HG02610 (cell line): ENCODE results near the gene SERPINB12.

Experiments
- ATAC-seq: cut with Tn5 transposase; IDR thresholded peaks from one replicate; pipeline ENCODE4 v1.9.1; 2021; ENCODE audit warnings: mild to moderate bottlenecking, moderate library complexity; ENCODE audit not compliant: unreplicated experiment

The SERPINB12 gene

GRCh38 chr18:63545000-63545399 is 2.8 kb downstream of the SERPINB12 start:
- ATAC-seq = no peak

- no peak for ATAC-seq
These were observed 7.9 kb downstream of the SERPINB12 start for GRCh38 chr18:63550068-63550467.

- no peak for ATAC-seq
These were observed 9.6 kb downstream of the SERPINB12 start for GRCh38 chr18:63551769-63552168.

GRCh38 chr18:63552581-63552980 is 10.4 kb downstream of the SERPINB12 start:
- no peak for ATAC-seq

DNA sequence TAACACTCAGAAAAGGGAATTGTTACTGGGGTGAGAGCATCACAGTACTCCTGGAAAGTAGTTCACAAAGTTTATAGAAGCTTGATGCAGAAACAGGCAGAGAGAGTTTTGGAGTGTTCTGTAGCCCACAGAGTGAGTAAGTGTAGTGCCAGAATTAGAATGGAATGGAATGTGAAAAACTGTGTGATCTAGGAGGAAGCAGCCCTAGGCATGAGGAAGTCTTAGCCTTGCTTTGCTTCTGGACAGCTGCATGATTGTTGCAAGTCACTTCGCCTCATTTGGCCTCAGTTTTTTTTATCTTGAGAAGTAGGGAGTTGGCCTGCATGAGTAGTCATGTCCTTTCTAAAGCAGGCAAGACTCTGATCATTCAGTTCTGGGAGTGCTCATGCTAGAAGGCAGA is 10.9 kb downstream of the SERPINB12 start:
- ATAC-seq = no peak

- no peak for ATAC-seq
These were observed 17.7 kb downstream of the SERPINB12 start for GRCh38 chr18:63559567-63560491.

- ATAC-seq = peak; percentile 59
These were observed 20.1 kb downstream of the SERPINB12 start for GRCh38 chr18:63562284-63562683.

- no peak for ATAC-seq
These were observed 21.9 kb downstream of the SERPINB12 start for GRCh38 chr18:63564021-63564420.

- ATAC-seq = no peak
These were observed 22.4 kb downstream of the SERPINB12 start for GRCh38 chr18:63564561-63564960.

GRCh38 chr18:63567276-63567675 is 25.1 kb downstream of the SERPINB12 start:
- ATAC-seq = no peak

- no peak for ATAC-seq
These were observed 25.7 kb downstream of the SERPINB12 start for GRCh38 chr18:63567825-63568224.

GRCh38 chr18:63570721-63571120 is 28.6 kb downstream of the SERPINB12 start:
- no peak for ATAC-seq

DNA sequence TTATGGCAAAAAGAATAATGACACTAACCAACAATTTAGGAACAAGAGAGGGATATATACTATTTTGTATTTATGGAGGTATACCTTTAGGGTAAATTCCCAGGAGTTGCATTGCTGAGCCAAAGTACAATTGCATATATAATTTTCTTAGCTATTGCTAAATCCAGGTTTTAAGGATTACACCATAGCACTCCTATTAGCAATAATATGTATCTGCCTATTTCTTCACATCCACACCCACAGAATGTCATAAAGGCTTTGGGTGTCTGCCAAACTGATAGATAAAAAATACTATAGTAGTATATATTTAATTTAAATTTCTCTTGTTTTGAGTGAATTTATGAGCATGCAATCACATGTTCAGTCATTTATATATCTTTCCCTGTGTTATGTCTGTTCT is 33.5 kb downstream of the SERPINB12 start:
- no peak for ATAC-seq

GRCh38 chr18:63578357-63578958 is 36.3 kb downstream of the SERPINB12 start:
- ATAC-seq = no peak

DNA sequence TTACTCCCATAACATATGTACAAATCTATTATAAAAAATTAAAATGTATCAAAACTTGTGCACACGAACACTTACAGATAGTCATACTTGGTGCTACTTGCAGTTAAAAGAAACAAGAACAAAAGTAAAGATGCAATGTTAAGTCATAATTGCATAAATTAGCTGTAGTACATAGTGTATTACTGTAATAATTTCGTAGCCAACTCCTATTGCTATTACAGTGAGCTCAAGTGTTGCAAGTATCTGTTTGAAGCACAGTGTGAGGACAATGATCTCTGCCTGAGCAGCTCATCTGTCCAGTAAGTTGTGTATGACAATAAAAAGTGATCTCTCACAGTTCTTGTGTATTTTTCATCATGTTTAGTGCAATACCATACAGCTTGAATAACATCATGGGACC is 37.4 kb downstream of the SERPINB12 start:
- ATAC-seq = no peak

DNA sequence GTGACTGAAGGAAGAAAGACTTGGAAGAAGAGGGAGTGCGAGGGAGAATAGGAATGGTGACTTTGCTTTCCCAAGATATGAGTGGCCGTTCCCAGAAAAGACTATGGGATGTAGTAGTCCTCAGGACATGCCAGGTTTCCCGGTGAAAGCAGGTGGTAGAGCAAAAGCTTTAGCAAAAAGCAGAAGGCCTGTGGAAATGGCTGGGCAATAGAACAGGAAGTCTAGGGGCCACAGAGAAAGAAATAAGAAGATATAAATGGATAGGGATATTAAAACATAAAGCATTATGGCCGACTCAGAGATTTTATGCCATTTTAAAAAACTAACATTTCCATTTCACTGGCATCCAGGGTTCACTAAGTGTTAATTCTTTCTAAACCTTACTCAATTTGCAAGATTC is 43.8 kb downstream of the SERPINB12 start:
- ATAC-seq = no peak

GRCh38 chr18:63586431-63586830 is 44.3 kb downstream of the SERPINB12 start:
- no peak for ATAC-seq

GRCh38 chr18:63586966-63587365 is 44.8 kb downstream of the SERPINB12 start, which contains the start of gene SERPINB13:
Gene SERPINB13, plus strand, starts transcription at chr18:63587343. Its CDS starts 1,325 bp downstream, at chr18:63588668.
- no peak for ATAC-seq

GRCh38 chr18:63588909-63589308 is 46.7 kb downstream of the SERPINB12 start:
- ATAC-seq = no peak

DNA sequence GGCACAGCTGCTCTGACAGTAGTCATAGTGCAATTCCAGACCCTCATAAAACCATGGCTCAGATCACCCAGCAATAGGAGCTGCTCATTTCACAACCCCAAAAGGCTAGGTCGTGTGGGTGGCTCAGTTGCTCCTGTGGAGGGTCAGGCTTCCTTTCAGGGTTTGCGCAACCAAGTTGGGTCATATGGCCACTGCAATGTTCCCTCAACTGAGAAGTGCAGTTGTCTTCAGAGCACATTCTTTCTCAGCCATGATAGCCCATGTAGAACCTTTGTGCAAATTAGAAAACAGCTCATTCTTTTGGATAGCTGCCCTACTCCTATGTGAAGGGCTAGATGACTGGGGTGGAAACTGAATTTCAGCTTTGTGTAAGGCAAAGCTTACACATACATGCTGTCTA is 48.2 kb downstream of the SERPINB12 start:
- no peak for ATAC-seq

DNA sequence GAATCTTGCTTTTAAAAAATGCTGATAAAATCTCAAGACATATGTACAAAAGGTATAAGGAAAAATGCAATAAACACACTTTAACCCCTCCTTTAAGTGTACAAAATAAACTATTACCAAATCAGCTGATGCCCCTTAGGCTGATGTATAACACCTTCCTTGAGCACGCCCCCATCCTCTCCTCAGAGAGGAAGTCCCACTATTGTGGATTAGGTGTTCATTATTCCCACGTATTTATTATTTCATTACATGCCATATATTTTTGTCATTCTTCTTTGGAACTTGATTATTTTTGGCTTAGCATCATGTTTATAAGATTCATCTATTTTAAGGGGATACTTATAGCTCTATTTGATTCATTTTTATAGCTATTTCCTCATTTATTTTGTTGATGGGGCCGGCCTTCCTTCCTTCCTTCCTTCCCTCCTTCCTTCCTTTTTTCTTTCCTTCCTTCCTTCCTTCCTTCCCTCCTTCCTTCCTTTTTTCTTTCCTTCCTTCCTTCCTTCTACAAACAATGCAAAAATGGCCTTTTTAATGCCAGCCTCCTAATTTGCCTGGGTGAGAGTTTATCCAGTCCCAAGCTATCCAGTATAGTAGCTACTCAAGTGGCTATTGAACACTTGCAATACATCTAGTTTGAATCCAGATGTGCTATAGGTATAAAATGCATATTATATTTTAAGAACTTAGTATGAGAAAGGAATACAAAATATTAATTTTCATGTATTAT is 49.0 kb downstream of the SERPINB12 start:
- no peak for ATAC-seq
